HG03521 (cell line): ENCODE results near the gene CATSPERE.

Experiments
- ATAC-seq: cut with Tn5 transposase; IDR thresholded peaks from one replicate; pipeline ENCODE4 v1.9.1; 2021; ENCODE audit warnings: mild to moderate bottlenecking, moderate library complexity; ENCODE audit not compliant: unreplicated experiment

Gene CATSPERE

DNA sequence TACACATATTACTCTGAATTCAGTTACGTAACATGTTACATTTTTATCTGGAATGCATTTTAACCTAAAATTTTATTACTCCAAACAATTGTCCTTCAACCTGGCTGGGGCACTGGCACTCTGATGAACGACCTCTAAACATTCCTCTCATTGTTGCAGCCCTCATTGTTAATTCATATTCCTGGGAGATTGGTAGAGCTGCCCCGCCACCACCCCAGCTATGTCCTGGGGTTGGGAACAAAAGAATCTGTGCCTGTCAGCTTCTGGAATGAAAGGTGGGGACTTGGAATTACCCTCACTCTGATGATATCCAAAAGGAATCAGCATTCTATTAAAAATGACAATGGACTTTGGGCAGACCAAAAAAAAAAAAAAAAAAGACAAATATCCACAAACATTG, 153.8 kb downstream of the CATSPERE start:
- no peak for ATAC-seq

DNA sequence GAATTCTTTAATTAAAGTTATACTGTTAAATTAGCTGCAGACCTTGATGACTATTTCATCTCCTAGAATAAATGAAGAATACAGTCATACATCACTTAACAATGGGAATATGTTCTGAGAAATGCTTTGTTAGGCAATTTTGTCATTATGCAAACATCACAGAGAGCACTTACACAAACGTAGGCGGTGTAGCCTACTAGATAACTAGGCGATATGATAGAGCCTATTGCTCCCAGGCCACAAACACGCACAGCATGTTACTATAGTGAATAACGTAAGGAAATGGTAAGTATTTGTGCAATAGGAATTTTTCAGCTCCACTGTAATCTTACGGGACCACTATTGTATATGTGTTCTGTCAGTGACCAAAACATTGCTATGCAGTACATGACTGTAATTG, 154.2 kb downstream of the CATSPERE start:
- ATAC-seq = no peak

DNA sequence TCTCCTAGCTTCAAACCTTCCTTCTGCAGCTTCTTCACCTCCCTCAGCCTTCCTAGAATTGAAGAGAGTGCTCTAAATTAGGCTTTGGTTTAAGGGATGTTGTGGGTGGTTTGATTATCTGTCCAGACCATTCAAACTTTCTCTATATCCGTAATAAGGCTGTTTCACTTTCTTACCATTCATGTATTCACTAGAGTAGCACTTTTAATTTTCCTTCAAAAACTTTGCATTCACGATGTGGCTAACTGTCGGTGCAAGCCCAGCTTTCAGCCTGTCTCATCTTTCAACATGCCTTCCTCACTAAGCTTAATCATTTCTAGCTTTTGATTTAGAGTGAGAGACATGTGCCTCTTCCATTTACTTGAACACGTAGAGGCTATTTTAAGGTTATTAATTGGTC, 165.6 kb downstream of the CATSPERE start:
- ATAC-seq = no peak

DNA sequence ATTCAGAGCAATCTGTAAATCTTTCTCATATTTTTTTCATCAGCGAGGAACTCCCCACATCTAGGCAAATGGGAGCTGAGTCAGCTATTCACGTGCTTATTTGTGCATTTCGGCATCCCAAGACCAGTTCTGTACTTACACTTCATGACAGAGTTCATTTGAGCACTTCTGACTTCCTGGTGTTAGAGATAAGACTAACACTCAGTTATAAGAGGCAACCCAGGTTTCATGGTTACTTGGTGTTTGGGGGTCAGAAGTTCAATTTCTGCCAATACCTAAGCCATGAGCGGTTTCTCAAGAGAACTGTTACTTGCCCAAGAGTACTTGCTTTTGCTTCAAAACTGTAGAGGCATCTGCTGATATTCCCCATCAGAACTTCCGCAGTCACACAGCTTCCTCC, 167.7 kb downstream of the CATSPERE start:
- ATAC-seq = no peak

DNA sequence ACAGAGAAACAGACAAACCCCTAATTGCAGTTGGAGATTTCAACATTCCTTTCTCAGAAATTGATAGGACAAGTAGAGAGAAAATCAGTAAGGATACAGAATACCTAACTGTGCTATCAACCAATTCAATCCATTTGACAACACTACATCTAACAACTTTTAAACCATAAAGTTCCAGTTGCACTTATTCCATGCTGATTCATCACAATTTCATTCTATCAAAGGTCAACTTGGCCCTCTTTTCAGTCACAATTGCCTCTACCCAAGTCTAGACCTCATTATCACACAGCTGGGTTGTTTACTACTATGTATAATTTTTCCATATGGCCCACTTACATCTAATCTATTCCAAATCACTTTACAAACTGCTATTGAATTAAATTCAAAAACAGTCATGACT, 172.1 kb downstream of the CATSPERE start:
- ATAC-seq = no peak

DNA sequence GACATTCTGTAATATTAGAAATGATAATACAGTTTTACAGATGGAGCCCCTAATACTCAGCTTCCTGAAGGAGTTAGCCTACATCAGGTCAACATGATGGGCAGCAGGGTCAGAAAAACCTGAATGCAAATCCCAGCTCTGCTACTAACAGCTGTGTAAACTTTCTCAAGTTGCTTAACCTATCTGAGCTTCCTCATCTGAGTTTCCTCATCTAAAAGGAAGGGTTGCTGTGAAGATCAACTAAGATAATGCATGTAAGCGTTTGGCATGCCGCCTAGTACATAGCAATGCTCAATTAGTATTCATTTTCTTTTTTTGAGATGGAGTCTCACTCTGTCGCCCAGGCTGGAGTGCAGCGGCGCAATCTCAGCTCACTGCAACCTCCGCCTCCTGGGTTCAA, 173.5 kb downstream of the CATSPERE start:
- no peak for ATAC-seq

GRCh38 chr1:244636488-244637259, 175.6 kb downstream of the CATSPERE start:
- ATAC-seq = no peak

DNA sequence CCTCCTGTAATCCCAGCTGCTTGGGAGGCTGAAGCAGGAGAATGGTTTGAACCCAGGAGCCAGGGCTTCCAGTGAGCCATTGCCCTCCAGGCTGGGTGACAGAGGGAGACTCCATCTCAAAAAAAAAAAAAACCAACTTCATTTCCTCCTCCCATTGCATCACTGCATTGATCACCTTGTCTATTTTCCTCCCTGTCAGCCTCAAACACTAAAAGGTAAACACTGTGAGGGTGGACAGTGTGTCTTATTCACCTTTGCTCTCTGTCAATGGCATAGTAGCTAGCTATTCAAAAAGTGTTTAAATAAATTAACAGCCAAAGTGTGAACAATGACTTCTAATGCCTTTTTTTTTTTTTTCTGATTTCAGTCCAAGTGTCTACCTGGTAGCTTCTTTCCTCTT, 178.5 kb downstream of the CATSPERE start:
- no peak for ATAC-seq

- ATAC-seq = no peak
Observed at GRCh38 chr1:244640917-244641316, 179.8 kb downstream of the CATSPERE start.

DNA sequence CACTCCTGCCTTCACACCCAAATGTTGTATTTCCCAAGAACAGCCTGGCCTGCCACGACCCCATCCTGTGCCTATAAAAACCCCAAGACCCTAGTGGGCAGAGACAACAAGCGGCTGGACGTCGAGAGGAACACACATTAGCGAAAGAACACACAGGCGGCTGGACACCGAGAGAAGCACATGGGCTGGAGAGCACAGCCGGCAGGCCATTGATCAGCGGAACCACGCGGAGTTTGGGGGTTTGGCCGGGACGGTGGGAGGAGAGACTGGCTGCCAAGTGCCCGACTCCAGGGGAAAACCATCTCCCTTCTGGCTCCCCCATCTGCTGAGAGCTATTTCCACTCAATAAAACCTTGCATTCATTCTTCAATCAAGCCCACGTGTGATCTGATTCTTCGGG, 181.5 kb downstream of the CATSPERE start:
- no peak for ATAC-seq

DNA sequence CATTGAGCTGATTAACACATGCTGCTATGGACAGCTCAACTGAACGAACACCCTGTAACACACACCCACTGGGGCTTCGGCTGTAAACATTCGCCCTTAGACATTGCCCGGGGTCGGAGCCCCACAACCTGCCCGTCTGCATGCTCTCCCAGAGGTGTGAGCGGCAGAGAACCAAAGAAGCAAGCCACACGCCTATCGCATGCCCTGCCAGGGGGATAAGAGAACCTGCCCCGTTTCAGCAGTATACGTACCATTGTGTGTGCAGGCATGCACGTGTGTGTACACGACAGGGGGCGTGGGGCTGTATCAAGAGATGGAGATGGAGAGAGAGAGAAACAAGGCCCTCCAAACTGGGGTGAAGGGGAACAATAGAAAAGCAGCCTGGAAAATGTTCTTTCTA, 181.9 kb downstream of the CATSPERE start:
- ATAC-seq = no peak

DNA sequence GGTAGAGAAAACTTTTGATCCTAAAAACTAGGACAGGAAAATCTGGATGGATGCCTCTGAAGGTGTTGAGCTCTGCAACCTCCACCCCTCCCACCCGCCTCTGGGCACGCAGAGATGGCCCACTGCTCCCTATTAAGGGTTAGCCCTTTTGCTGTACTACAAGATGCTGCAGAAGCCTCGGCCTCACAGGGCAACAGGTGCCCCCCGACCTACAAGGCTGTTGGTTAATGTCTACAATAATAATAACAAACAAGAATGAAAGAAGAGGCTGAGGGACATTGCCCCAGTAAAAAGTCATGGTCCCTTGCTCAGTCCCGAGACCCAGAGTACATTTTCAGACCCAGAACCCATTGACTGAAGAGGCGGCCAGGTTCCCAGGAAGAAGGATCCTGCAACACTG, 184.3 kb downstream of the CATSPERE start:
- ATAC-seq = no peak

- ATAC-seq = no peak
Observed at GRCh38 chr1:244645890-244646289, 184.8 kb downstream of the CATSPERE start.

GRCh38 chr1:244647819-244648218, 186.7 kb downstream of the CATSPERE start:
- no peak for ATAC-seq

DNA sequence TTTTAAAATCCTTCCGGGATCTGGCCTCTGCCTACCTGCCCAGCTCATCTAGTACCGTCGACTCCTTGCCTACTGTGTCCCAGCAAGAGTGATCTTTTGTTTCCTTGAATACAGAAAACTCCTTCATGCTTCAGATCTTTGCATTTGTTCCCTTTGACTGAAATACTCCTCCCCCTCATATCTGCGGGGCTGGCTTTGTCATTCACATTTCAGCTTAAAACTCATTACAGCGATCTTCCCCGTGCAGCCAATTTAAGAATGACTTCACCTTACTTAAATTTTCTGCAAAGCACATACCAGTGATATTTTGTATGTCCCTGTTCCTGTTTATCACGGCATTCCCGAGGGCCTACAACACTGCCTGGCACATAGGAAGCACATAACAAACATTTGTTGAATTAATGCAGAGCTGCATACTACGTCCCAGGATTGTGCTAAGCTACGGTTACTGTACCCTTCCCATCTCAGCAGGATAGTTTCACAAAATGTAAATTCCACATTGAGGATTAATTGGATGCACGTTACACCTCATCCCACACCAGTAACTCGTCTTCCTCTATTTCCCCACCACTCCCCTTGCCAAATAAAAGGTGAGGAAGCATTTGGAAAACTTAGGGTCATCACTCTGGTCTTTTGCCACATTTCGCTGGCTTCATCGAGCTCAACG, 191.0 kb downstream of the CATSPERE start:
- no peak for ATAC-seq

DNA sequence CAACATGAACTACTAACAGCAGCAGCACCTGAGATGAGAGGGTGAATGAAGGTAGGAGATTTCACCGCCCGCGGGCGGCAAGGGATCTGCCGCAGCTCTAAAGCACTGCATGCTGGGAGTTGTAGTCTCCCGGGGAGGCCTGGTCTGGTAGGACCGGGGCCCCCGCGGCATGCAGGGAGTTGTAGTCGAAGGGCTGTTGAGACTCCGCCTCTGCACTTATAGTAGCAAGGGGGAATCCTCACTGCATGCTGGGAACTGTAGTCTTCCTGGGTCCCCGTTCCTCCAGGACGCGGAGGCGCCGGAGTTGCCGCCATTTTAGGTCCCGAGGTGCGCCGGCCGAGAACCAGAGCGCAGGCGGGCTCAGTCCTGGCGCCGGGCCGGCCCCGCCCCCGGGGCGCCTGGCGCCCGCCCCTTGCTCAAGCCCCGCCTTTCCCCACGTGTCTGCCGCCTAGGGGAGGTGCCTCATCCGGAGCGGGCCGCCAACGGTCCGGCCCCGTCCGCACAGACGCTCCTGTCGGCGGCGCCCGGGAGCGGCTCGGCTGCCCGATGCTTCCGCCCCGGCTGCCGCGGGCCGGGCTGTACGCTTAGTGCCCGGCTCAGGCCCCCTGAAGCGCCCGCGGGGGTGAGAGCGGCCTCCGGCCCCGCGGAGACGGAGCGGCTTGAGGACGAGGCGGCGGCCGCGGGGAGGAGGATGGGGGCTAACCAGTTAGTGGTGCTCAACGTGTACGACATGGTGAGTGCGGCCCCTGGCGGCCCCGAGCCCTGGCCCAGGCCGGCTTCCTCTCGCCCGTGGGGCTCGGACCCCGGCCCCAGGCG, 191.8 kb downstream of the CATSPERE start, which contains the start of gene DESI2:
TSS of gene DESI2 (plus strand) at position 504 of the 816 bp plus-strand sequence. CDS start at position 692, 188 bp downstream.
- peak; percentile 95 for ATAC-seq

DNA sequence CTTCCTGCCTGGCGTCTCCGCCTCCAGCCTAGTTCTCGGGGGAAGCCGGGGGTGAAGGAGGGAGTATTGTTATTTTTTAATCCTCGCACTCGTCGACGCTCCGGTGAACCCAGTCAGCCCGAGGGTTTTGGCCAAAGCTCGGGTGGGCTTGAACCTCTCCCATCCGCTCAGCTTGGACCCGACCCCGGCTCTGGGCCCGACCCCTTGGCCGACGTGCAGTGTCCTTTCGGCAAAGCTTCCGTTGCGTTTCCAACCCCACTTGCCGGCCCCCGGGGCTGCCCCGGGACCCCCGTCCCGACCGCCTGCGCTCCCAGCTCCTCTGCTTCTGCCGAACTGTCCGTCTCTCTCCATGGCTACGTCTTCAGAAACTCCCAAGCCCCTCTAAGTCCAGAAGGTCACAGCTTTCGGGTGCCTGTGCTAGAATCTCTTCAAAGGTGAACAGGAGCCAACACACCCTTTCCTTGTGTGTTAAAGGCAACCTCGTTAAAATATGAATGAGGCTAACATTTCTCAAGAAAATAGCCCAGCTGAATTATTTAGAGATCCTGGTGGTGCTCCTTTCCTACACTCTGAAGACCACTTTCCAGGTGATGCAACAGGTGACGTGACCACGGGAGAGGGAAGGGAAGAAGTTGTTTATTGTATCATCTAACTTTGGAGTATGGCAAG, 192.5 kb downstream of the CATSPERE start:
- ATAC-seq = no peak

GRCh38 chr1:244654108-244655038, 193.3 kb downstream of the CATSPERE start:
- ATAC-seq = no peak

DNA sequence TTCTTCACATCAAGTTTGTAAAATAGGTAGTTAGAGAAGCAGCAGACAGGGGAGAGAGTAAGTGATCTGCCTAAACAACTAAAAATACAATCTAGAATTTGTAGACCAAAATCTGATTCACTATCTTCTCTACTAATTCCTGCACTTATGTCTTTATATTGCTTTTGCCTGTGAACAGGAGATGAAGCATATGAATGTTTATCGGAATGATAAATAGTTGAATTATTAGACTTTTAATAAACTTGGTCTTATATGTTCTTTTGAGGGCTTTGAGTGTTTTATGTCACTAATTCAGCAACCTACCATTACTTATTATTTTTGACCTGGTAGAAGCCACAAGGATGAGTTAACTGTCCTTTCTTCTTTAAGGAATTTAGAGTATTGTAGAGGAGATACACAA, 194.1 kb downstream of the CATSPERE start:
- ATAC-seq = no peak

GRCh38 chr1:244657421-244657820, 196.3 kb downstream of the CATSPERE start:
- ATAC-seq = no peak
